GM12874 (cell line): Measurements from ENCODE around the gene ELOVL3.

ENCODE experiments used
- CTCF ChIP-seq: IDR thresholded peaks from 2 replicates; pipeline ENCODE4 v1.5.1; 2011; ENCODE audit warnings: low read depth, mild to moderate bottlenecking, control low read depth, low read length, moderate library complexity; ENCODE audit not compliant: insufficient read depth

ELOVL3 gene

GRCh38 chr10:102231357-102232318 lies 5.5 kb downstream of the ELOVL3 start:
- peak; percentile 93 for TF ChIP-seq CTCF

- no peak for TF ChIP-seq CTCF
Measured at GRCh38 chr10:102233997-102234396, 7.9 kb downstream of the ELOVL3 start.

- TF ChIP-seq CTCF, result no peak
Measured at GRCh38 chr10:102234888-102235597, 8.9 kb downstream of the ELOVL3 start.

DNA sequence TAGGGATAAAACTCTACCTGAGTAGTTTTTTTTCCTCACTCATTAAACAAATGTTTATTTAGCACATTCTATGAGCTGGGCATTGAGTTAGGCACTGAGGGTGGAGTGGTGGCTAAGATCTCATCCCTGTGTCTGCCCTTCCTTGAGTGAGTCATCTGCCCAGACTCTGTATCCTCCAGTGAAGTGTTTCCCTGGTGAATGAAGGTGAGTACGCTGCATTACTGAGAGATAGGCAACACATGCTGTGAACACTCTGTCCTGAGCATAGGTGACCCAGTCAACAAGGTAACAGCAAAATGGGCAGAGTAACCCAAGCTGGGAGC lies 9.5 kb downstream of the ELOVL3 start:
- TF ChIP-seq CTCF, result no peak

GRCh38 chr10:102236006-102236405 lies 9.9 kb downstream of the ELOVL3 start:
- no peak for TF ChIP-seq CTCF

DNA sequence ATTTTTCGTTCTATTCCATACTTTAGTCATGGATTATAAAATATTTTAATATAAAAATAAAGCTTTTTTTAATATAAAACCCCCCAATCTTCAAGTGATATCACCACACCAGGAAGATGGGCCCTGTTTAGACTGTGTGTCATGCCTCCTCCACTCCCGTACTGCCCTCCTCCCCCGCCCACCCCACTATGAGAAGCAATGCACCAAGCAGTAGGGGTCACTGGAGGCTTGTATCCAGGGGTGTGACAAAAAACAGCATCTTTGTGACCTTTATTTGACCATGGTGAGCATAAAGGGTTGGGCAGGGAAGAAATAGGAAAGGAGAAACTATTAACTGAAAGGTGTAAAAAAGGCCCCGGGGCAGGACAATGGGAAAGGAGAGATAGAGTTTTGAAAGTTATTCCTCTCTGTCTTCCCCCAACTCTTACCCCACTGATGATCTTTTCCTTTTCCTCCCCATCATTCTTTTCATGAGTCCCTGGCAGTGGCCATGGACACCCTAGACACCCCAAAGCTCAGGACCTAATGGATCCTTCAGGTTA lies 11.7 kb downstream of the ELOVL3 start:
- TF ChIP-seq CTCF, result no peak

DNA sequence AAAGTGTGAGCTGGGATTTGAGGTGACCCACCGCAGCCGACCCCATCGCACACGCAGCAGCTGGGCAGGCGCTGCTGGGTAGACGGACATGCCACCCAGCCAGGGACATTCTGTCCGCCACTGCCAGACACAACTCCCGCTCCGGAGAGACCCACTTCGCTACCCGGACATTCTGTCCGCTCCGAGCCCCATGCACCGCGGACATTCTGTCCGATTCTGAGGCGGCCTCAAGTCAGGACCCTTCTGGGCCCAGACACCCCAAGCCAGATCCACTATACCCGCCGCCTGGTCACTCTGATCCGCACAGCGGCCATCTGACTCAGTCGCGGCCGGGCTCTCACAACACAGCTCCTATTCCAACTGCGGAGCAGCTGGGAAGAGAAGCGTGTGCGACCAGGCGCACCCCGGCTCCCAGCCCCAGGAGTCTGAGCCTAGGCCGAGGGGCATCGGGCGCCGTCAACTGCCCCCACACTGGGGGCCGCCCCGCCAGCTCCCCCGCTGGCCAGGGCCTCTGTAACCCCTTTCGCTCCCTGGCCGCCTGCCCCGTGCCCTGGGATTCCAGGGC lies 14.4 kb downstream of the ELOVL3 start:
- no peak for TF ChIP-seq CTCF
